ENCODE measurements around the gene FBXW12. TPM values are rescaled to one million over a fixed set of nuclear protein-coding genes. Genes with fewer than 3 reads are reported as not detected.

FBXW12 gene
- total and polyA plus RNA-seq, 2 of the 8 experiments (the other 6 are each of a cell fraction or from before 2014, with no cell fraction given): 0.35 to 0.85 TPM

GRCh38 chr3:48413611-48414010, 41.6 kb downstream of the FBXW12 start:
- Histone ChIP-seq H3K56ac (replicated peaks; ENCODE audit: insufficient read length, low read depth, low read length) (no peak overlapping the region), H4K5ac (ENCODE audit: insufficient read length, low read depth, low read length) (no peak overlapping the region), H2BK20ac (ENCODE audit: low read length) (no peak overlapping the region), H2BK12ac (ENCODE audit: low read depth, low read length) (no peak overlapping the region), H2AFZ (ENCODE audit: low read length) (no peak overlapping the region), H2BK120ac (replicated peaks; ENCODE audit: low read depth, low read length) (no peak overlapping the region), H2BK15ac (ENCODE audit: low read length) (no peak overlapping the region), H3K4me2 (ENCODE audit: insufficient read depth in 1 of 2, low read depth in 2 of 2, low read length in 2 of 2) (no peak overlapping the region), H2BK5ac (ENCODE audit: low read depth, low read length) (no peak overlapping the region), H2AK5ac (ENCODE audit: low read depth, low read length) (no peak overlapping the region), H3K14ac (ENCODE audit: insufficient read length) (no peak overlapping the region), H3K9me3 (ENCODE audit: insufficient read depth in 2 of 2, low read depth in 1 of 2, low read length in 1 of 2) (no peaks in the 10 kb centered on the region), H3K79me2 (ENCODE audit: control insufficient read depth in 1 of 2, insufficient read depth in 2 of 2, low read length in 2 of 2) (no peaks in the 10 kb centered on the region; a peak in 1 of 4 replicates), H3K79me1 (ENCODE audit: low read depth, low read length) (no peaks in the 10 kb centered on the region; the same call in 1 of the 2 replicates), H3K23me2 (ENCODE audit: low read depth, low read length) (no peaks in the 10 kb centered on the region), H3K4me1 (replicated peaks in 1 of 4; ENCODE audit: control insufficient read depth in 3 of 4, insufficient read depth in 4 of 4, low read length in 3 of 4) (no peaks in the 10 kb centered on the region), H3K18ac (ENCODE audit: extremely low read depth, low read length) (no peak overlapping the region), H3K27ac (ENCODE audit: low read depth, low read length) (no peak overlapping the region), H3K4ac (replicated peaks; ENCODE audit: insufficient read length, low read depth, low read length) (no peak overlapping the region), H3K4me3 (ENCODE audit: extremely low read depth in 1 of 4, insufficient read depth in 2 of 4, low read depth in 3 of 4, low read length in 4 of 4) (no peak overlapping the region), H3K9ac (replicated peaks in 1 of 4; ENCODE audit: extremely low read depth in 1 of 4, low read depth in 3 of 4, low read length in 3 of 4) (no peak overlapping the region), H3K27me3 (replicated peaks in 1 of 4; ENCODE audit: control insufficient read depth in 3 of 4, extremely low read depth in 1 of 4, insufficient read depth in 3 of 4, low read length in 3 of 4) (no peaks in the 10 kb centered on the region), H4K91ac (replicated peaks; ENCODE audit: insufficient read length, low read length) (no peak overlapping the region), H3K23ac (ENCODE audit: insufficient read length) (no peak overlapping the region), H4K8ac (ENCODE audit: extremely low read depth, insufficient read depth, low read length) (no peak overlapping the region), H3K36me3 (ENCODE audit: control insufficient read depth in 2 of 4, insufficient read depth in 4 of 4, low read length in 3 of 4) (peaks cover 74 to 89% (median 89%) of the 10 kb centered on the region in 4 experiments), H4K20me1 (replicated peaks in 1 of 2; ENCODE audit: control insufficient read depth in 1 of 2, insufficient read depth in 2 of 2, low read length in 2 of 2) (peaks cover 6 to 50% of the 10 kb centered on the region in 2 experiments)
- no peak for FAIRE-seq
- ChIA-PET CTCF (ENCODE audit: partially characterized antibody) (interaction anchor here (0.6 to 7.7 kb wide), 7 partner anchors 14 to 220 kb away, joined by 3 to 130 read pairs (median 35); partner anchors contain the start of gene PLXNB1), POLR2A (ENCODE audit: partially characterized antibody) (interaction anchor here (1.5 to 31.5 kb wide), 3 partner anchors 6 to 33 kb away, joined by 3 to 650 read pairs (median 650); partner anchors contain the start of genes ATRIP and PLXNB1)
- 95% methylated on average over 14 of the region's 14 CpGs; no CpG with 5 or more reads in 1 of the 2 experiments for WGBS, 2 experiments (ENCODE audit: extremely low coverage in 1 of 2, insufficient coverage in 1 of 2, insufficient read length in 1 of 2, insufficient replicate concordance in 2 of 2, low coverage in 1 of 2, low lambda C conversion rate in 2 of 2, missing lambda C conversion rate in 1 of 2)
- DNase-seq (ENCODE audit: low read depth in 1 of 2, low spot score in 2 of 2): no peak
- TF ChIP-seq EGR1 (IDR thresholded peaks at IDR 0.05; ENCODE audit: borderline replicate concordance, low read depth, low read length): no peak
- TF ChIP-seq ASH2L (IDR thresholded peaks at IDR 0.05; ENCODE audit: low read length): no peak
- TF ChIP-seq EP300 (IDR thresholded peaks at IDR 0.05; ENCODE audit: borderline replicate concordance in 1 of 2, low read depth in 2 of 2, low read length in 2 of 2): no peak
- TF ChIP-seq MAX (IDR thresholded peaks at IDR 0.05): no peak
- no peak for TF ChIP-seq RBBP5 (IDR thresholded peaks at IDR 0.05; ENCODE audit: borderline replicate concordance, low read depth, low read length)
- no peak for TF ChIP-seq GABPA (IDR thresholded peaks at IDR 0.05; ENCODE audit: borderline replicate concordance, insufficient read depth, low read length)
- TF ChIP-seq SP2 (IDR thresholded peaks at IDR 0.05; ENCODE audit: low read length): no peak
- no peak for TF ChIP-seq GTF2F1 (IDR thresholded peaks at IDR 0.05; ENCODE audit: borderline replicate concordance, low read depth, low read length)
- no peak for TF ChIP-seq KDM4A (IDR thresholded peaks at IDR 0.05; ENCODE audit: low read depth, low read length, severe bottlenecking)
- TF ChIP-seq CBX8 (IDR thresholded peaks at IDR 0.05; ENCODE audit: borderline replicate concordance, low read depth, low read length): no peak
- TF ChIP-seq SAP30 (IDR thresholded peaks at IDR 0.05; ENCODE audit: insufficient read depth, insufficient replicate concordance, low read length): no peak

Data from H1 (cell line).